ENCODE data around the gene ADAMTSL3. TPM values are rescaled to one million over a fixed set of nuclear protein-coding genes. Genes with fewer than 3 reads are reported as not detected.

Gene ADAMTSL3
- total RNA-seq, 4 donors from 2014 or later = 16.2 to 19.7 (median 19.3) TPM

DNA sequence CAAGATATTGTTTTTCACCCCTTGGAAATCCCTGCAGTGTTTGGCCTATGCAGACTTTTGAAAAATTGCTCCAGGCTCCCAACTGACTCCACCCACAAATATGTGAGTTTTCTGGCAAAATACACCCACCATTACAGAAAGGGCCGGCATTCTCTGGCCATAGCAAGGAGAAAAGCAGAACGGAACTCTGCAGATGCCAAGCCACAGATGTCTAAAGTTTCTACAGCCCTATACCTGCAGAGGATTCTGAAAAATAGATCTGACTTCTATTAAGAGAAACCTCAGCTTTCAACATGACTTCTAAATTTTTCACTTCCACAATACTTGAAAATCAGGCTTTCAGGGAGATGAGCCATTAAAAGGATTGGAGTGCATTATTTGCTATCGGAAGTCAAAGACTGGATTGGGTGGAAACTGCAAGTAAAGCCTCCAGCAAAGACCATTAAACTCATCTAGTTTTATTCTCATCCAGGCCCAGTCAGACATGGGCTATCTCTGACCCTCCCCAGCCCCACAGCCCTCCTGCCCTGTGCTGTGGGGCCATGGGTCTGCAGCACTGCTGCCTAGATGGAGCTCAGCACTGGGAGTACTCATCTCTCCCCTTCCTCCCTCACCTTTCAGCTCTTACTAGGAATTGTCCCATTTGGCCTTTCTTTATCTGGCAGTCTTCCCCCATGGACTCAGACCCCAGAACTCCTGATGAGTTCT, 338.6 kb downstream of the ADAMTSL3 start:
- TF ChIP-seq POLR2A (IDR thresholded peaks at IDR 0.05) = no peak
- Histone ChIP-seq H3K36me3 (no peaks in the 10 kb centered on the region), H3K4me3 (no peak overlapping the region), H3K9me3 (no peaks in the 10 kb centered on the region), H3K27ac (no peak overlapping the region), H3K27me3 (no peaks in the 10 kb centered on the region), H3K4me1 (peaks cover 0 to 12% (median 0%) of the 10 kb centered on the region in 4 donors)
- WGBS, 2 donors = 44 to 54% methylated on average over 3 of the region's 3 CpGs
- no peak for DNase-seq (ENCODE audit: low spot score in 2 of 2)

DNA sequence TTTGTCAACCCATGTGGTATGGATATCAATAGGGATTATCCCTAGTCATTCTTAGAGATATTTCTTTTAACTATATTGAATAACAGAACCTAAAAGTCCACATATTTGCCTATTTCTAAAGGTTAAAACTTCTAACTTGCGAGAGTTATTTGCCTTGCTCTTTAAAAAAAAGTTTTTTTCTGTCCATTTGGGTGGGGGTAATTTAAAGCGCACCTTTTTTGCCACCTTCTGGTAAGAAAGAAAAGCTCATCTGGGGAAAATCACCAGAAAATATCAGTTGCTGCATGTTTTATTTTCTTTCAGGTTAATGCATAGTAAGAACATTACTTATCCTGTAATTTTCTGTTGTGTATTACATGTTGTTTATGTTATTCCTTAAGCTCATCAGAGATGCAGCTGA, 339.7 kb downstream of the ADAMTSL3 start:
- Histone ChIP-seq H3K4me1 (peaks cover 0 to 12% (median 0%) of the 10 kb centered on the region in 4 donors), H3K27ac (no peak overlapping the region)
- TF ChIP-seq POLR2A (IDR thresholded peaks at IDR 0.05) (no peak), EP300 (IDR thresholded peaks at IDR 0.05) (no peak)
- TF ChIP-seq, protein P1, sequence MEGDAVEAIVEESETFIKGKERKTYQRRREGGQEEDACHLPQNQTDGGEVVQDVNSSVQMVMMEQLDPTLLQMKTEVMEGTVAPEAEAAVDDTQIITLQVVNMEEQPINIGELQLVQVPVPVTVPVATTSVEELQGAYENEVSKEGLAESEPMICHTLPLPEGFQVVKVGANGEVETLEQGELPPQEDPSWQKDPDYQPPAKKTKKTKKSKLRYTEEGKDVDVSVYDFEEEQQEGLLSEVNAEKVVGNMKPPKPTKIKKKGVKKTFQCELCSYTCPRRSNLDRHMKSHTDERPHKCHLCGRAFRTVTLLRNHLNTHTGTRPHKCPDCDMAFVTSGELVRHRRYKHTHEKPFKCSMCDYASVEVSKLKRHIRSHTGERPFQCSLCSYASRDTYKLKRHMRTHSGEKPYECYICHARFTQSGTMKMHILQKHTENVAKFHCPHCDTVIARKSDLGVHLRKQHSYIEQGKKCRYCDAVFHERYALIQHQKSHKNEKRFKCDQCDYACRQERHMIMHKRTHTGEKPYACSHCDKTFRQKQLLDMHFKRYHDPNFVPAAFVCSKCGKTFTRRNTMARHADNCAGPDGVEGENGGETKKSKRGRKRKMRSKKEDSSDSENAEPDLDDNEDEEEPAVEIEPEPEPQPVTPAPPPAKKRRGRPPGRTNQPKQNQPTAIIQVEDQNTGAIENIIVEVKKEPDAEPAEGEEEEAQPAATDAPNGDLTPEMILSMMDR (IDR thresholded peaks at IDR 0.05) = no peak

DNA sequence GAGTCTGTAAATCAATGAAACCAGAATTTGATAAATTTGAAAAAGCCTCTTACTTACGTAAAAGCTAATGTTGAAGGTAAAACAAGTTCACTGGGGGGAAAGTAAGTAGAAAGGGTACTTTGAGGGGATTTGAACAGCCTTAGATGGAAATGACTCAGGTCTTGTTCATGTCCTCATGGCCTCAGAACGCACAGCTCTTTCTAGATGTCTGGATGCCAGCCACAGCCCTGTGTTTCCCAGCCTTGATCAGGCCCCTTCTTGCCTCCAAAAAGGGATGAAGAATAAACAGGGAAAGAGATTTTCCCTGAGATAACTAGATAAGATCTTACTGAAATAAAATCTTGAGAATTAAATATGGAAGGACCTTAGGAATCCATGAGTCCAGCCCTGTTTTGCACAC, 344.6 kb downstream of the ADAMTSL3 start:
- Histone ChIP-seq H3K27ac (no peak overlapping the region), H3K27me3 (no peaks in the 10 kb centered on the region), H3K36me3 (no peaks in the 10 kb centered on the region), H3K4me3 (no peak overlapping the region), H3K4me1 (peaks cover 0 to 3% (median 0%) of the 10 kb centered on the region in 4 donors), H3K9me3 (no peaks in the 10 kb centered on the region)
- TF ChIP-seq EP300 (IDR thresholded peaks at IDR 0.05) = no peak
- TF ChIP-seq, protein P1 (IDR thresholded peaks at IDR 0.05) = no peak
- TF ChIP-seq POLR2A (IDR thresholded peaks at IDR 0.05) = no peak
- no peak for DNase-seq (ENCODE audit: low spot score in 2 of 2)
- 70 to 76% methylated on average over 2 of the region's 2 CpGs for WGBS, 2 donors

More for the DNA sequence above, 339.7 kb downstream of the ADAMTSL3 start:
- 95 to 98% methylated on average over 2 of the region's 2 CpGs for WGBS, 2 donors
- no peak for DNase-seq (ENCODE audit: low spot score in 2 of 2)
- Histone ChIP-seq H3K4me3 (no peak overlapping the region), H3K36me3 (no peaks in the 10 kb centered on the region), H3K9me3 (no peaks in the 10 kb centered on the region), H3K27me3 (no peaks in the 10 kb centered on the region)

DNA sequence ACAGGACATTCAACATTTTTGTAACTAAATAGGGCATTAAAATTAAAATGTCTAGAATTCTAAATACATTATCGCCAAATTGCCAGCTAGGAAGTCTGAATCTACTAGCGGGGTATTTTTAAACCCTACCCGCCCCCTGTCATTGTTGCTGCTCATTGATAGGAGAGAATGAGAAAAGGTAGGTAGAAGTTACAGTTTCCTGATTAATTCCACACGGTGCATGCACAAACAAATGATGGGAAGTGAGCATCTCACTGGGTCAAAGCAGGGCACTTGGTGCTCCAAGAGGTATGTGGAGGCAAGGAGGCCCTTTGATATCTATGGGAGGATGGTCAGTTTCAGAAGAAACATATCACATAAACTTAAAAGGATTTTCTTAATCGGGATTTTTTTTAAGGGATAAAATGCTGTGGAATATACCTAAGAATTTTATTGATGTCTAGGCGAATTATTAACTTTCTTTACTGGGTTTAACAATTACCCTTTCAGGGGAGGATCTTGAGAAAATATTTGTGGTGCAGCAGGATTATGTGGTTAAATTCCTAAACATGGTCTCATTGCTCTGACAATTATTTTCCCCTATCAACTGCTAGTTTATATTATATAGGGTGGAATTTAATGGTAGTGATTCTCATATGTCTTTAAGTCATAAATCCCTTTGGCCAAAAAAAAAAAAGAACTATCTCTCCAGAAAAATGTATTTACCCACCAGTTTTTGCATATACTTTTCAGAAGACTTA, 345.6 kb downstream of the ADAMTSL3 start:
- WGBS, 2 donors = 88 to 91% methylated on average over 6 of the region's 6 CpGs
- TF ChIP-seq POLR2A (IDR thresholded peaks at IDR 0.05) (no peak), EP300 (IDR thresholded peaks at IDR 0.05) (no peak)
- TF ChIP-seq, protein P1 (IDR thresholded peaks at IDR 0.05) = no peak
- Histone ChIP-seq H3K4me1 (peaks cover 0 to 11% (median 0%) of the 10 kb centered on the region in 4 donors), H3K27me3 (no peaks in the 10 kb centered on the region), H3K36me3 (no peaks in the 10 kb centered on the region), H3K27ac (no peak overlapping the region), H3K9me3 (no peaks in the 10 kb centered on the region), H3K4me3 (no peak overlapping the region)
- DNase-seq (ENCODE audit: low spot score in 2 of 2) = no peak

DNA sequence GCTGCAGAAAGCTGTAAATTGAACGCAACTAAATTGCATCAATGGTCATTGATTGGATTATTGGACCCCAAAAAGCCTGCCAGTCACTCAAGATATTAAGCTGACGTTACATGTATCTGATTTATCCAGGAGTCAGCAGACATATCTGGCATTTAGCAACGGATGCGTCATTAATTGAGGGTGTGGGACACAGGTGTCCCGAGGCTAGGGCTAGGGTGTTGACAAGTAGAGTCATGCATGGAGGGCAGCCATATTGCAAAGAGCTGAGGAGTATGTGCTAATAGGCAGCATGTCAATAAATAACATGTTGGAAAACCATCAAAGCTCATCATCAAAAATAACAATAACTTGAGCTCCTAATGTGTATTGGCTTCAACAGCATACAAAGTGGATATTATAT, 347.1 kb downstream of the ADAMTSL3 start:
- DNase-seq (ENCODE audit: low spot score in 2 of 2) = no peak
- H3K27me3 ChIP-seq = no peaks in the 10 kb centered on the region
- peaks cover 0 to 11% (median 0%) of the 10 kb centered on the region in 4 donors for H3K4me1 ChIP-seq
- no peak overlapping the region for H3K4me3 ChIP-seq
- H3K27ac ChIP-seq = no peak overlapping the region
- 93 to 95% methylated on average over 5 of the region's 5 CpGs for WGBS, 2 donors
- no peaks in the 10 kb centered on the region for H3K9me3 ChIP-seq
- no peaks in the 10 kb centered on the region for H3K36me3 ChIP-seq
- TF ChIP-seq POLR2A (IDR thresholded peaks at IDR 0.05) (no peak), EP300 (IDR thresholded peaks at IDR 0.05) (no peak)
- TF ChIP-seq, protein P1 (IDR thresholded peaks at IDR 0.05) = no peak
